ENCODE results near the gene PLCXD3.
"Not testable (repeated sequence)": the region's sequence is repeated elsewhere in the genome, so short reads cannot be mapped to it uniquely, and the experiment has no call there.

Gene PLCXD3

GRCh38 chr5:41503310-41503709 is 7.1 kb downstream of the PLCXD3 start:
- Histone ChIP-seq H3K9me3 (ENCODE audit: insufficient read depth, low read length) (no peaks in the 10 kb centered on the region), H3K36me3 (replicated peaks; ENCODE audit: low read depth, low read length) (no peaks in the 10 kb centered on the region), H3K4me2 (ENCODE audit: low read length) (no peak overlapping the region), H3K4me1 (ENCODE audit: low read length) (no peaks in the 10 kb centered on the region), H3K79me2 (ENCODE audit: low read length) (no peaks in the 10 kb centered on the region), H3K27ac (ENCODE audit: low read length) (no peak overlapping the region), H2AFZ (ENCODE audit: low read depth, low read length) (no peak overlapping the region), H3K27me3 (ENCODE audit: low read depth, low read length) (no peaks in the 10 kb centered on the region), H4K20me1 (ENCODE audit: insufficient read depth, low read length) (no peaks in the 10 kb centered on the region), H3K9ac (ENCODE audit: low read length) (no peak overlapping the region), H3K4me3 (ENCODE audit: low read length) (no peak overlapping the region)
- no peak for TF ChIP-seq CTCF (IDR thresholded peaks at IDR 0.05; ENCODE audit: low read depth, low read length)
- TF ChIP-seq EZH2phosphoT487 (IDR thresholded peaks at IDR 0.05; ENCODE audit: low read depth) = no peak

GRCh38 chr5:41493490-41494126 is 16.8 kb downstream of the PLCXD3 start:
- H3K27me3 ChIP-seq (ENCODE audit: low read depth, low read length); H3K79me2 ChIP-seq (ENCODE audit: low read length); H3K36me3 ChIP-seq (replicated peaks; ENCODE audit: low read depth, low read length); H3K9me3 ChIP-seq (ENCODE audit: insufficient read depth, low read length); H3K4me3 ChIP-seq (ENCODE audit: low read length); H2AFZ ChIP-seq (ENCODE audit: low read depth, low read length); H3K4me2 ChIP-seq (ENCODE audit: low read length); H3K27ac ChIP-seq (ENCODE audit: low read length); H3K4me1 ChIP-seq (ENCODE audit: low read length); H4K20me1 ChIP-seq (ENCODE audit: insufficient read depth, low read length); H3K9ac ChIP-seq (ENCODE audit: low read length): not testable (repeated sequence)

GRCh38 chr5:41485533-41485932 is 24.9 kb downstream of the PLCXD3 start:
- Histone ChIP-seq H3K27me3 (ENCODE audit: low read depth, low read length) (no peaks in the 10 kb centered on the region), H4K20me1 (ENCODE audit: insufficient read depth, low read length) (no peaks in the 10 kb centered on the region), H3K9me3 (ENCODE audit: insufficient read depth, low read length) (no peaks in the 10 kb centered on the region), H2AFZ (ENCODE audit: low read depth, low read length) (no peak overlapping the region), H3K9ac (ENCODE audit: low read length) (no peak overlapping the region), H3K4me1 (ENCODE audit: low read length) (no peaks in the 10 kb centered on the region), H3K79me2 (ENCODE audit: low read length) (no peaks in the 10 kb centered on the region), H3K4me2 (ENCODE audit: low read length) (no peak overlapping the region), H3K4me3 (ENCODE audit: low read length) (no peak overlapping the region), H3K36me3 (replicated peaks; ENCODE audit: low read depth, low read length) (no peaks in the 10 kb centered on the region), H3K27ac (ENCODE audit: low read length) (no peak overlapping the region)
- TF ChIP-seq CTCF (IDR thresholded peaks at IDR 0.05; ENCODE audit: low read depth, low read length) (no peak), EZH2phosphoT487 (IDR thresholded peaks at IDR 0.05; ENCODE audit: low read depth) (no peak)

- H3K9me3 ChIP-seq (ENCODE audit: insufficient read depth, low read length) = no peaks in the 10 kb centered on the region
- H2AFZ ChIP-seq (ENCODE audit: low read depth, low read length) = no peak overlapping the region
- H3K9ac ChIP-seq (ENCODE audit: low read length) = no peak overlapping the region
- no peak overlapping the region for H3K4me3 ChIP-seq (ENCODE audit: low read length)
- H4K20me1 ChIP-seq (ENCODE audit: insufficient read depth, low read length) = no peaks in the 10 kb centered on the region
- no peaks in the 10 kb centered on the region for H3K4me1 ChIP-seq (ENCODE audit: low read length)
- H3K79me2 ChIP-seq (ENCODE audit: low read length) = no peaks in the 10 kb centered on the region
- no peak overlapping the region for H3K4me2 ChIP-seq (ENCODE audit: low read length)
- no peak overlapping the region for H3K27ac ChIP-seq (ENCODE audit: low read length)
- TF ChIP-seq CTCF (IDR thresholded peaks at IDR 0.05; ENCODE audit: low read depth, low read length) = no peak
- TF ChIP-seq EZH2phosphoT487 (IDR thresholded peaks at IDR 0.05; ENCODE audit: low read depth) = no peak
- H3K36me3 ChIP-seq (replicated peaks; ENCODE audit: low read depth, low read length) = no peaks in the 10 kb centered on the region
- H3K27me3 ChIP-seq (ENCODE audit: low read depth, low read length) = no peaks in the 10 kb centered on the region
Observed at GRCh38 chr5:41482715-41483114, 27.7 kb downstream of the PLCXD3 start.
